GM12873 (cell line): ENCODE data around the gene SLC39A11.

Experiments used
- TF ChIP-seq, protein P1 (sequence below): IDR thresholded peaks from 2 replicates; pipeline ENCODE4 v1.5.1; 2012; ENCODE audit warnings: low read depth, mild to moderate bottlenecking, moderate library complexity, low read length, control low read depth; ENCODE audit not compliant: insufficient read depth; ENCODE audit errors: missing control alignments

Gene SLC39A11

GRCh38 chr17:73096211-73096610 is 3.7 kb upstream of the SLC39A11 start:
- TF ChIP-seq, protein P1, sequence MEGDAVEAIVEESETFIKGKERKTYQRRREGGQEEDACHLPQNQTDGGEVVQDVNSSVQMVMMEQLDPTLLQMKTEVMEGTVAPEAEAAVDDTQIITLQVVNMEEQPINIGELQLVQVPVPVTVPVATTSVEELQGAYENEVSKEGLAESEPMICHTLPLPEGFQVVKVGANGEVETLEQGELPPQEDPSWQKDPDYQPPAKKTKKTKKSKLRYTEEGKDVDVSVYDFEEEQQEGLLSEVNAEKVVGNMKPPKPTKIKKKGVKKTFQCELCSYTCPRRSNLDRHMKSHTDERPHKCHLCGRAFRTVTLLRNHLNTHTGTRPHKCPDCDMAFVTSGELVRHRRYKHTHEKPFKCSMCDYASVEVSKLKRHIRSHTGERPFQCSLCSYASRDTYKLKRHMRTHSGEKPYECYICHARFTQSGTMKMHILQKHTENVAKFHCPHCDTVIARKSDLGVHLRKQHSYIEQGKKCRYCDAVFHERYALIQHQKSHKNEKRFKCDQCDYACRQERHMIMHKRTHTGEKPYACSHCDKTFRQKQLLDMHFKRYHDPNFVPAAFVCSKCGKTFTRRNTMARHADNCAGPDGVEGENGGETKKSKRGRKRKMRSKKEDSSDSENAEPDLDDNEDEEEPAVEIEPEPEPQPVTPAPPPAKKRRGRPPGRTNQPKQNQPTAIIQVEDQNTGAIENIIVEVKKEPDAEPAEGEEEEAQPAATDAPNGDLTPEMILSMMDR, result no peak

GRCh38 chr17:73093286-73093685 is 798 bp upstream of the SLC39A11 start:
- TF ChIP-seq, protein P1, result no peak

- TF ChIP-seq, protein P1, result no peak
Observed at GRCh38 chr17:73091770-73092522, 542 bp downstream of the SLC39A11 start.

GRCh38 chr17:73091410-73091769 is 1.1 kb downstream of the SLC39A11 start:
- TF ChIP-seq, protein P1, result no peak

DNA sequence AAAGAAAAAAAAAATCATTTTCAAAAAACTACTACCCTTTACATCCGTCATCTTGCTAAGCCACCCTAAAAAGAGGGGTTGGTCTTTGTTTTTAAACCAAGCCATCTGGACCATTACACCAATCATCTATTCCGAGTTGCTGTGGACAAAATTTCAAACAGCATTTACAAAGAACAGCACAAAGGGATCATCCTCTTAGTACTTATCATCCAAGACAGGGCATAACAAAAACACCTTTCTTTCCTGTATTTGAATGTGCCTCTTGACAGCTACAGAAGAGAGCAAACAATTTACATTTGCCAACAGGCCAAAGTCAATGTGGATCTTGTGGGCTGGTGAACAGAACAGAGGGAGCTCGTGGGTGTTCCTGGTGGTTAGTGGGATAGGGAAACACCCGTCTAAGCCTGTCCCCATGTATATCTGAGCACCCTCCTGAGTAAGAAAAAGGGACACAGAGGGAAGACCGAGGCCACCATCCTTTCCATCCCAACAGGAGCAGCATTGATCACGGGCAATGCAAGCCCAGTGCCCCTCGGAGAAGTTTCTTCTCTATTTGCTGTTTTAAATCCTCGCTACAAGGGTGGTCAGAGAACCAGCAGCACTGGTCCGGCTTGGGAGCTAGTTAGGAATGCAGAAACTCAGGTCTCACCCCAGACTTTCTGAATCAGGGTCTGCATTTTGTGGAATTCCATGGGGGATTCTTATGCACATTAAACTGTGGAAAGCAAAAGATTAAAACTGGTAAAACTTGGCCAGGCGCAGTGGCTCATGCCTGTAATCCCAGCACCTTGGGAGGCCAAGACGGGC is 1.9 kb downstream of the SLC39A11 start:
- TF ChIP-seq, protein P1, result no peak

DNA sequence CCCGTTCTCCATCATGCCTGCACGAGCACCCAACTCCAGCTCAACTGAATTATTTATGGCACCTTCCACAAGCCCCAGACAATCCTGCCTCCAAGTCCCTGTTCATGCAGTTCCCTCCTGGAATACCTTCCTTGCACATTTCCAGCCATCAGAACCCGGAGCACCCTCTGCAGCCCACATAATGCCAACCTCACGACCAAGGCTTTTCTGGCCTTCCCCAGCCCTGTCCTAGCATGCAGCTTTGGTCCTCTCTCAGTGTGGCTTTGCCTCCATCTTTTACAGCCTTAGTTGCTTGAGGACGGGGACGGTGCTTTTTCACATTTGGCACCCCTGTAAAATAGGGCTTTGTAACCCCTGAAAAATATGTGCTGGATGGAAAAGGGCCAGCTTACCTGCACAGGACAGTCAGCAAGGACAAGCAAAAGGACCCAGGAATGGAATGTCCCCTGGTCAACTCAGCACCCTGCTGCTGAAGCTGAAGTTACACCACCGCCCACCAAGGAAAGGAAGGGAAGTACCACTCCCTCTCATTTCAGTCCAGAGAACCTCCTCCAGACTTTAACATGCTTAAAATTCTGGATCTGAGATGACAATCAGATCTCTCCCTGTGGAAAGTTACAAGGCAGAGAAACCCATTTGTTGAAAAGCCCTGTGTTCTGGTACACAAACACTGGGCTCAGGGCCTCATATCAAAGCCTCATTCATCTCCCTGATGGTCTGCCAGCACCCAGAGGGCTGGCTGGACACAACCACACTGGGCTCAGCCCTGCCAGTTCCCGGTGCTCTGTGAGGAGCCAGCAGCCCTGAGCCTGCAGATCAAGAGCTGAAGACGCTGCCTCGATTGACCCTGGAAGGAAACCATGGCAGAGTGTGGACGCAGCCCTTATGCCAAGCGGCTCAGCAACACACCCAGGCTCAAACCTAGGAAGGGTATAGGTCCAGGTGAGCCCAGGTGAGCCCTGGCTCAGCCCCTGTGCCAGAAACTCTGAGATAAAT is 2.9 kb downstream of the SLC39A11 start:
- TF ChIP-seq, protein P1, result no peak
